Stimulated activated effector memory CD8-positive, alpha-beta T cell treated with anti-CD3 and anti-CD28 coated beads, Interleukin-12 subunit alpha, Interleukin-12 subunit beta, amount 100 ng/mL, for 72 hours (primary cell): Measurements from ENCODE around the gene AATK.

Experiments used
- ATAC-seq: fragments of 150-1000 bp; cut with Tn5 transposase; 2 replicates; pipeline ENCODE4 v1.10.0; 2021
- DNase-seq, 2 donors: peaks; one replicate each; pipeline ENCODE4 v3.0.0; 2021 to 2022; ENCODE audit warnings: low spot score in 2 of 2
- H3K27ac Mint-ChIP-seq: one replicate; pipeline ENCODE4 v1.8.0; 2022; ENCODE audit warnings: mild to moderate bottlenecking, mixed read lengths
- H3K36me3 Mint-ChIP-seq: one replicate; pipeline ENCODE4 v1.8.0; 2022; ENCODE audit warnings: mild to moderate bottlenecking, mixed read lengths
- H3K4me1 Mint-ChIP-seq: one replicate; pipeline ENCODE4 v1.8.0; 2022; ENCODE audit warnings: mixed read lengths
- H3K4me3 Mint-ChIP-seq: one replicate; pipeline ENCODE4 v1.8.0; 2022; ENCODE audit warnings: mild to moderate bottlenecking, mixed read lengths
- H3K9me3 Mint-ChIP-seq: one replicate; pipeline ENCODE4 v1.8.0; 2022; ENCODE audit warnings: mixed read lengths

Gene AATK

GRCh38 chr17:81136366-81136765 is 29.7 kb downstream of the AATK start:
- Mint-ChIP-seq H3K36me3 (peaks cover 11% of the 10 kb centered on the region), H3K9me3 (no peaks in the 10 kb centered on the region), H3K4me3 (no peak overlapping the region), H3K27ac (no peak overlapping the region), H3K4me1 (peaks cover 12% of the 10 kb centered on the region)
- no peak for ATAC-seq
- DNase-seq, result no peak

DNA sequence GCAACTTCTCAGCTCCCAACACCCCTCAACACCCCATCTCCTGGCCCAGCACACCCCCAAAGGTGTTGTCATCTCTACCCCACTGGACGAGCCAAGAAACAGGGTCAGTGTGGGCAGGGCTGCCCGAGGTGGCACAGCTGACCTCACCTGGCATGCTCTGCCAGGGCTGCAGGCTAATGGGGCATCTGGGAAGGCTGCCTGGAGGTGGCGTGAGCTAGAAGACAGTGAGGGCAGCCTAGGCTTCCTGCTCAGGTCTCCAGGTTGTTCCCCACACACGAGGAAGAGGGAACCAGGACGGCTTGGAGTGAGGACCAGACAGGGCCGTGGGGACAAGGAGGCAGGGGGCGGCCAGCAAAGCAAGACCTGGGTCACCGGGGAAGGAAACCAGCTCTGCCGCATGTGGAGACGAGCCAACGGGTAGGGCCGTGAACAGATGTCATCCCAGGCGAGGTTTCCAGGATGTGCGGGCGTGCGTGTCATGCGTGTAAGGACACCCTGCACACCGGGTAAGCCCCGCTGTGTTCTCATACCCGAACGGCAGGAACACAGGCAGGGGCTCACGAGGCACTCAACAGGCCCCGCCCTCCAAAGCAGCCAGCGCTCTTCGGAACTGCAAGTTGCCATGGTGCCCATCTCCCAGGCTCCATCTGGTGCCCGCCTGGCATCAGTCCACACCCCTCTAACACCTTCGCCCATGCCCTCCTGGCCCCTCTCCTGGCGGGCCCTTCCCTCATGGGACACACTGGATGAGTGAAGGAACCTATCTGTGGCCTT is 30.3 kb downstream of the AATK start:
- H3K4me1 Mint-ChIP-seq, result peaks cover 12% of the 10 kb centered on the region
- H3K4me3 Mint-ChIP-seq, result no peak overlapping the region
- H3K27ac Mint-ChIP-seq, result no peak overlapping the region
- H3K9me3 Mint-ChIP-seq, result no peaks in the 10 kb centered on the region
- ATAC-seq (no peak), DNase-seq (no peak)
- H3K36me3 Mint-ChIP-seq, result peaks cover 11% of the 10 kb centered on the region

DNA sequence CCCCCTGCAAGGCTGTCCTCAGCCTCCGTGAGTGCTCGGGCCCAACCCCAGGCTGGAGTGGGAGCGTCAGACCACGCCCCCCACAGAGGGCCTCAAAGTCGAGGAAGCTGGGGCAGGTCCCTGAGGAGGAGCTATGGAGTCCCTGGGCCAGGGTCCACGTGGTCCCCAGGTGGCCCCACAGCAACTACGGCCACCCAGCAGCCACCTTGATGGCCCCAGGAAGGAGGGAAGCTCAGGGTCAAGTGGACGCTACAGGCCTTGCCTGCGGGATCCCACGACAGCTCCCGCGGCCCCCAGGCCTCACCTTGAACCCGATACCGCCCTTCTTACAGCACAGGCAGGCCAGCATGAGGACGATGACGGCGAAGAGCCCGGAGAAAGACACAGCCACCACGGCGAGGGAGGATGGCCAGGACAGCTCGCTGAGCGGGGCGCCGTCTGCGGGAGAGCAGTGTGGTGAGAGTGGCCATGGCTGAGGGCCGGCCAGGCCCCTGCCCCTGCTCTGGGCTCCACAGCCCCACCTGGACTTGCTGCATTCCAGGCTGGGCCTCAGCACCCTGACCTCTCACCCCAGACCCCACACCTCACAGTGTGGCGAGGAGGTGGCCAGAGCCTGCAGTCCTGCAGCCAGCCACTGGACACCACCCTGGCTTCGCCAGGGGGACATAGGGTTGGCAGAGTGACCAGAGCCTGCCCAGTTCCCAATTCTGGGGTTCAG is 31.8 kb downstream of the AATK start:
- no peak for DNase-seq
- H3K9me3 Mint-ChIP-seq, result no peaks in the 10 kb centered on the region
- no peak for ATAC-seq
- H3K27ac Mint-ChIP-seq, result no peak overlapping the region
- no peak overlapping the region for H3K4me3 Mint-ChIP-seq
- H3K4me1 Mint-ChIP-seq, result peaks cover 12% of the 10 kb centered on the region
- H3K36me3 Mint-ChIP-seq, result peaks cover 11% of the 10 kb centered on the region

- H3K4me3 Mint-ChIP-seq, result no peak overlapping the region
- no peak for DNase-seq
- H3K27ac Mint-ChIP-seq, result no peak overlapping the region
- H3K36me3 Mint-ChIP-seq, result peaks cover under 1% of the 10 kb centered on the region
- ATAC-seq, result no peak
- no peaks in the 10 kb centered on the region for H3K9me3 Mint-ChIP-seq
- H3K4me1 Mint-ChIP-seq, result peaks cover 1% of the 10 kb centered on the region
These were observed 33.0 kb downstream of the AATK start for GRCh38 chr17:81132770-81133723.

- H3K9me3 Mint-ChIP-seq, result no peaks in the 10 kb centered on the region
- no peak overlapping the region for H3K4me3 Mint-ChIP-seq
- DNase-seq (no peak), ATAC-seq (no peak)
- H3K4me1 Mint-ChIP-seq, result no peaks in the 10 kb centered on the region
- no peaks in the 10 kb centered on the region for H3K36me3 Mint-ChIP-seq
- no peak overlapping the region for H3K27ac Mint-ChIP-seq
These were observed 33.9 kb downstream of the AATK start for GRCh38 chr17:81132197-81132540.

DNA sequence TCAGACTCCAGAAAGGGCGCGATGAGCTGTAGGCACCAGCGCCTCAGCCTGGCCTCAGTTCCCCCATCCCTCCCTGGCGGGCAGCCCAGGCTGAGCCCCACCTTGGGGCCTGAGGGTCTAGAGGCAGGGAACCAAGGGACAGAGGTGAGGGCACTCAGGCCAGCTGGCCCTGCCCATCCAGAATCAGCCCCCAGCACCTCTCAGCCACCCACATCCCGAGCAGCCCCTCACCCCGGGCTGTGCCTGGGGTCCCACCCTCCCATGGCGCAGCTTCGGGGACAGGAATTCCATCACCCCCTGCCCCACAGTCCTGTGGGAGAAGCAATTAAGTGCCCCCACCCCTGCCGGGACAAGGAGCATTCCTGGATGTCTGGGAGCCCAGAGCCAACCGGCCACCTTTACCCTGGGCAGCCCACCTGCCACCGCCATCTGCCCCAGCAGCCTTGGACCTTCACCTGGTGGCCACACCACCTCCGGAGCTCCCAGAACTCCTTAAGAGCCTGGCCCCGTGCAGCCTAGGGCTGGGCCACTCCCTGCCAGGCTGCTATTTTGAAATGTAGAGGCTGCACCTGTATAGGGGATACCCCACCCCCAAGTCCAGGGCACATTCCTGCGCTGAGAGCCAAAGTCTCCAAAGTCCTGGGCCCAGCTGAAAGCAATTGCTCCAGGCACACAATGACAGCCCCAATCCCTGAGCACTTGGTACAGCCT is 34.4 kb downstream of the AATK start:
- Mint-ChIP-seq H3K4me3 (no peak overlapping the region), H3K27ac (no peak overlapping the region), H3K4me1 (no peaks in the 10 kb centered on the region), H3K9me3 (no peaks in the 10 kb centered on the region), H3K36me3 (no peaks in the 10 kb centered on the region)
- ATAC-seq (no peak), DNase-seq (no peak)

DNA sequence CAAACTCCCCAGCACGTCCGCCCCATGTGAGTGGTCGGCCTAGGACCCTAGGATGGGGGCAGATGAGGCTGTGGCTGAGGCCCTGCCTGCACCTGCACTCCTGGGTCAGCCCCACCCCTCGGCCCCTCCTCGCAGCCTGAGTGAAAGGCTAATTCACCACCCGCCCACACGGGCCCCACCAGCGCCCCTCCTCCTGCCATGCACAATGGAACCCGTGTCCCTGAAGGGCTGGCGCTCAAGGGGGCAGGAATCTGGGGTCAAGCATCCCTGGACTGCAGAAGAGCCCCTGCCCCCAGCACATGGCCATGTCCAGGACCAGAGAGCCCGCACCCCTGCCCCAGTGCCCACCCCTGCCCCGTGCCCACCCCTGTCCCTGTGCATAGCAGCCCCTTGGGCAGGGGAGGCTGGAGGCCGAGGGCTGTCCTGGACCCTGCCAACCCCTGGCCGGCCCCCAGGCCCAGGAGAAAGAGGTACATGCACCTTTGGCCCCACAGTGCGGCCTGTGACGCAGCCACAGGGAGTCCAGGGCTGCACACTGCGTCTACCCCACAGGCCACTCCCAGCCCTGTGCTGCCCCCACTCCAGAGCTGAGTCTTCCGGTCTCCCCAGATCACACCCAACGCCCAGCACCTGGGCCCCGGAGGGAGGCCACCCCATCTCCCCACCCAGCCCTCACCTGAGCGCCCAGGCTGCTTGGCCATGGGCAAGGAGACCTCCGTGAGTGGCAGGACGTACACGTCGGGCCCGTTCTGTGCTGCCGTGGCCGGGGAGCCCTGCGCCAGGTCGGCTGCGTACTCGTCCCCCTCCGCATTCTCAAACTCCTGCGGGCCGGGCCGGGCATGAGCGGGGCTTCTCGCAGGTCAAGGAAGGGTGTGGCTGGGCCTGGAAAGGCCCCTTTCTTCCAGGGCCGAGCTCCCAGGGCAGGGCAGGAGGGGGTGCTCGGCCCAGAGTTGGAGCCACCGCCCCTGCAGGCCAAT is 35.3 kb downstream of the AATK start:
- no peak overlapping the region for H3K27ac Mint-ChIP-seq
- no peaks in the 10 kb centered on the region for H3K36me3 Mint-ChIP-seq
- ATAC-seq (no peak), DNase-seq (no peak)
- no peak overlapping the region for H3K4me3 Mint-ChIP-seq
- H3K4me1 Mint-ChIP-seq, result no peaks in the 10 kb centered on the region
- no peaks in the 10 kb centered on the region for H3K9me3 Mint-ChIP-seq

DNA sequence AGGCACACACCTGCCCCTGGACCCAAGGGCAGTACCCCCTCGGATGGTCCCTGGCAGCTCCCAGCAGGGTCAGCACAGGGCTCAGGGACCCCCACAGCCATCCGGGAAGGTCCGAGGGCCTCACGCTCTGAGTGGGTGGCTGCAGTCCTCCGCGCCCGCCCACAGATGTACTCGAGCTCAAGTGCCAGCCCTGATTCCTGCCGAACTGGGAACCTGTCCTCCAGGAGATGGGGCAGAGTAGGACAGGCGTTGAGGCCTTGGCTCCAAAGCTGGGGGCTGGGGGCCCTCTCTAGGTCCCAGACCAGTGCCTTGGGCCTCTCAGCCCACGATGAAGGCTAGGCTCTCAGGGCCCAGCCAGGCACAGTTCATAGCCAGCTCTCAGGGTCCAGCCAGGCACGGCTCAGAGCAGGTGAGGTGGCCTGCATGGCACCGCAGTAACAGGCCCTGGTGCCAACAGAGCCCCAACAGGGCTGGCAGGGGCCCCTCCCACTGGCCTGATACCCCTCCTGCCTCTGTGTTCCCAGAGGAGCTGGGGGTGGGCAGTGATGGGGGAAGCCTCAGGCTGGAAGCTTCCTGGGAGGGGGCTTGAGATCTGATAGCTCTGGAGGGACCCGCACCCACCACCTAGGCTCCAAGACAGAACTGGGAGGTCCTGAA is 36.2 kb downstream of the AATK start:
- Mint-ChIP-seq H3K36me3 (no peaks in the 10 kb centered on the region), H3K4me1 (no peaks in the 10 kb centered on the region), H3K4me3 (no peak overlapping the region), H3K27ac (no peak overlapping the region), H3K9me3 (no peaks in the 10 kb centered on the region)
- ATAC-seq, result no peak
- DNase-seq, result no peak

GRCh38 chr17:81129289-81129688 is 36.7 kb downstream of the AATK start:
- H3K9me3 Mint-ChIP-seq, result no peaks in the 10 kb centered on the region
- no peaks in the 10 kb centered on the region for H3K36me3 Mint-ChIP-seq
- no peaks in the 10 kb centered on the region for H3K4me1 Mint-ChIP-seq
- no peak for ATAC-seq
- H3K27ac Mint-ChIP-seq, result no peak overlapping the region
- no peak for DNase-seq
- no peak overlapping the region for H3K4me3 Mint-ChIP-seq

DNA sequence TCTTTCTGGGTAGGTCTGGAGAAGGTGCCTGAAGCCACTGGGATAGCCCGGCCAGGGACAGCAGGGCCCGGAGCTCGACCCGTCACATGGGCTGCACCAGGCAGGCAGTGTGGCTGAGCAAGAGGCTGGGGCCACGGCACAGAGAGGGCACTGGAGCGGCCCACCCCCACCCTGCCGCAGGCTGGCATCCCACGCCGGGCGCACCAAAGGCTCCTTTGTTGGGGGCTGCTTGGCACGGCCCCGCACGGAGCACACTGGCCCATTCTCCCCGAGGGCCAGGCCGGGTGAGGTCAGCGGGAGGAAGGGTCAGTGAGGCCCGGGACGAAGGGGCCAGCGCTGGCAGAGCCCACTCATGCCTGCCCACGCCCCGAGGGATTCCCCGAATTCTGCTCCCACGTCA is 37.2 kb downstream of the AATK start:
- no peak for DNase-seq
- no peak overlapping the region for H3K4me3 Mint-ChIP-seq
- no peak for ATAC-seq
- H3K4me1 Mint-ChIP-seq, result no peaks in the 10 kb centered on the region
- no peaks in the 10 kb centered on the region for H3K36me3 Mint-ChIP-seq
- no peak overlapping the region for H3K27ac Mint-ChIP-seq
- H3K9me3 Mint-ChIP-seq, result no peaks in the 10 kb centered on the region

GRCh38 chr17:81128338-81128737 is 37.7 kb downstream of the AATK start:
- DNase-seq (no peak), ATAC-seq (no peak)
- H3K4me3 Mint-ChIP-seq, result no peak overlapping the region
- H3K4me1 Mint-ChIP-seq, result no peaks in the 10 kb centered on the region
- H3K36me3 Mint-ChIP-seq, result no peaks in the 10 kb centered on the region
- H3K27ac Mint-ChIP-seq, result no peak overlapping the region
- no peaks in the 10 kb centered on the region for H3K9me3 Mint-ChIP-seq

DNA sequence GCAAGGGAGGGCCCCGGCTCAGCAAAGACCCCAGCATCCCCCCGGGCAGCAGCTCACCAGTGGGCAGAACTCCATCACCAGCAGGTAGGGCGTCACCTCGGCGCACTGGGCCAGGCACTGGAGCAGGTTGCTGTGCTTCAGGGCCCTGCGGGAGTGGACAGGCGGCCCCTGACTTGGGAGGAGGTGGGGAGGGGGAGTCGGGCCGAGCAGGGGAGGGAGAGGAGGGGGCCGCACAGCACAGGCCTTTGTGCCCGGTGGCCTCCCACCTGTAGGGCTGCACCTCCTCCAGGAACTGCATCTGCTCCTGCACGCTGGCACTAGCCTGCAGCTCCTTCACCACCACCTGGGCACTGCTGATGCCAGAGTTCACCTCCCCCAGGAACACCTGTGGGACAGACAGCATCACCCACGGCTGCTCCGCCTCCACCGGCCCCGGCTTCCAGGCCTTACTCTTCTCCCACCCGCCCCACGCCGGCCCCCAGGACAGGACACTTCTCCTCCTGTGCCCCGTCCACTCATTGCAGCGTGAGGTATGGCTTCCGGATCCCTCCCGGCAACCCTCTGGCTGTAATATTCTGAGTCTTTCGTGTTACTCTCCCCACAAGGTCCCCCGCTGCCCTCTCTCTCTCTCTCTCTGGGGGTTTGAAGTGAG is 38.4 kb downstream of the AATK start:
- H3K27ac Mint-ChIP-seq, result no peak overlapping the region
- H3K36me3 Mint-ChIP-seq, result no peaks in the 10 kb centered on the region
- no peak for ATAC-seq
- H3K9me3 Mint-ChIP-seq, result no peaks in the 10 kb centered on the region
- no peak overlapping the region for H3K4me3 Mint-ChIP-seq
- H3K4me1 Mint-ChIP-seq, result no peaks in the 10 kb centered on the region
- no peak for DNase-seq

DNA sequence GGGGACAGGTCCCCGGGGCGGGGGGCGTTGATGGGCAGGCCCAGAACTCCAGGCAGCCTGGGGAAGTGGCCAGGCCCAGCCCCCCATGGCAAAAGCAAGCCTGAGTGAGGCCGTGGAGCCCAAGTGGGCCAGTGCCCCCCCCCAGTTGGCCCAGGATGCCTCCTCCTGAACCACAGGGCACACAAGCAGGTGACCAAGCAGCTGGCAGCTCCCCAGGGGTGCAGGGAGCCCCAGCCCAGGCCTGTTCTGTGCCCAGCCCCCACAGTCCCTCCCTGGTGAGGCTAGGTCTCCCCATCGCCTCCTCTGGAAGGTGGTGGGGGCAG is 38.9 kb downstream of the AATK start:
- ATAC-seq, result no peak

More for the DNA sequence above, 38.9 kb downstream of the AATK start:
- Mint-ChIP-seq H3K9me3 (no peaks in the 10 kb centered on the region), H3K27ac (no peak overlapping the region), H3K4me1 (no peaks in the 10 kb centered on the region), H3K36me3 (no peaks in the 10 kb centered on the region), H3K4me3 (no peak overlapping the region)
- DNase-seq, result no peak
